GM18499 (cell line): ENCODE results near the gene RALGPS2.

Source experiments
- ATAC-seq: cut with Tn5 transposase; IDR thresholded peaks from one replicate; pipeline ENCODE4 v1.9.1; 2021; ENCODE audit warnings: moderate number of reproducible peaks; ENCODE audit not compliant: insufficient read depth, unreplicated experiment

Gene RALGPS2

GRCh38 chr1:178959543-178960460, 234.8 kb downstream of the RALGPS2 start:
- ATAC-seq, result no peak

DNA sequence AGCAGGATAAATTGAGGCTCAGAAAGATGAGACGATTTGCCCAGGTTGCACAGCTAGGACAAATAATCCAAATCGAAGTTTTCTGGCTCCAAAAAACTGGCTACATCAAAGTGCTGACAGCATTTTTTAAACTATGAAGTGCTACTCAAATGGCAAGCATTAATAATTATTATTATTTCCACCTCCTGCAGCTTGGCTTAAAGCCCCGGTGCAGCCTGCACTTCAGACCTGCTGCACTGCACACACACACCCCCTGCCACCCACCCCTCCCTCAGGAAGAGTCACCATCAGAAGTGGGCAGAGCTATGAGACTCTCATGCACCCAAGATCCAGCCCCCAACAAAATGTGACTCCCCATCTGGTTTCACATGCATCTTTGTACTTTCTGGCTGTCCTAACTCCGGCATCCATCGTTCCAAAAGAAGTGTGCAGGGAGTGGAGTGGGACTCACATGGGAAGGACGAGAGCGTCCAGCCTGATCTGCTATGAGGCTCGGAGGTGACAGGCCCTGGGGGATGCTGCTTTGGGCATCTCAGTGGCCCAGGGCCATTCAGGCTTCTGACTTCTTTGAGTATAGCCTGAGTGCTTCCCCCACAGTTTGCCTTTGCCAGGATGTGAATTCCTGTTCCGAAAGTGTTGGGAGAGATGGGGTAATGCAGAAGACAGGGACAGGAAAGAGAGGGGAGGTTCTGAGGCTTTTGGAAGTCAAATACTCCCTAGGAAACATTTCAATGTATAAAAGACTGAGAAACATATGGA, 235.6 kb downstream of the RALGPS2 start:
- ATAC-seq, result no peak

DNA sequence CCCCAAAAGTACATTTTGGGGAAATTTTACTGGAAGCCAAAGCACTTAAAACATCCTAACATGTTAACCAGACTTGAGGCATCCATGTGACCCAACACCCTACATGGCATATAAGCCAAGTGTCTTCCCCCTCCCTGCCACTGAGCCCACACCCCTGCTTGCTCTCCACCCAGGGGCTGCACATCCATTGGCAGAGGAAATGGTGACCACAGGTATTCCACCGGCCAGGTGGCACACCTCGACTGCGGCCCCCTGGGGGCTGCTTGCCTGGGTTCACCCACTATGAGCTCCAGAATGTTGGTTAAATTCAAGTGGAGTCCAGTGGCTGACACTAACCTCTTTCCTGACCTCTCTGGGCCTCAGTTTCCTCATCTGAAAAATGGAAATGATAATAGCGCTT, 236.3 kb downstream of the RALGPS2 start:
- no peak for ATAC-seq

GRCh38 chr1:178961868-178962267, 236.8 kb downstream of the RALGPS2 start:
- ATAC-seq, result no peak

DNA sequence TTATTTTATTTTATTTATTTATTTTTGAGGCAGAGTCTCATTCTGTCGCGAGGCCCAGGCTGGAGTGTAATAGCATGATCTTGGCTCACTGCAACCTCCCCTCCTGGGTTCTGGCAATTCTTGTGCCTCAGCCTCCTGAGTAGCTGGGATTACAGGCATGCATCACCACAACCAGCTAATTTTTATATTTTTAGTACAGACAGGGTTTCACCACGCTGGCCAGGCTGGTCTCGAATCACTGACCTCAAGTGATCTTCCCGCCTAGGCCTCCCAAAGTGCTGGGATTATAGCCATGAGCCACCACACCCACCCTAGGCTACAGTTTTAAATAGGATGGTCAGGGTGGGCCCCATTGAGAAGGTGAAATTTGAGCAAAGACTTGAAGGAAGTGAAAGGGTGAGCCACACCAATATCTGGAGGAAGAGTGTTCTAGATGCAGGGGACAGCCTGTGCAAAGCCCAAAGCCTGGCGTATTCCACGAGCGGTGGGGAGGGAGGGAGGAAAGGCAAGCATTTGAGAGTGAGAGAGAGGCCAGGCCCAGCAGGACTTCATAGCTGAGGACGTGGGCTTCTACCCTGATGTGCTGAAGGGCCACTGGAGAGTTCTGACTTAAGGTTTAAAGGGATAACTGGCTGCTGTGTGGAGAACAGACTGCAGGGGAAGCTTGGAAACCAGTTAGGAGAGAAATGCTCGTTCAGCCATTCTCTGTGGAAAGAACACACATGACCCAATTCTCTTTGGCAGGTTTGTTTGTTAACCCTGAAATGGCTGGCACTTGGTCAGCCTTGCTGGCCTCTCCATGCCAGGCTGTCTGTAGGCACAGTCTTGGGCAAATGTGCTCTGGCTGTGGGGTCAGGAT, 238.0 kb downstream of the RALGPS2 start:
- no peak for ATAC-seq

DNA sequence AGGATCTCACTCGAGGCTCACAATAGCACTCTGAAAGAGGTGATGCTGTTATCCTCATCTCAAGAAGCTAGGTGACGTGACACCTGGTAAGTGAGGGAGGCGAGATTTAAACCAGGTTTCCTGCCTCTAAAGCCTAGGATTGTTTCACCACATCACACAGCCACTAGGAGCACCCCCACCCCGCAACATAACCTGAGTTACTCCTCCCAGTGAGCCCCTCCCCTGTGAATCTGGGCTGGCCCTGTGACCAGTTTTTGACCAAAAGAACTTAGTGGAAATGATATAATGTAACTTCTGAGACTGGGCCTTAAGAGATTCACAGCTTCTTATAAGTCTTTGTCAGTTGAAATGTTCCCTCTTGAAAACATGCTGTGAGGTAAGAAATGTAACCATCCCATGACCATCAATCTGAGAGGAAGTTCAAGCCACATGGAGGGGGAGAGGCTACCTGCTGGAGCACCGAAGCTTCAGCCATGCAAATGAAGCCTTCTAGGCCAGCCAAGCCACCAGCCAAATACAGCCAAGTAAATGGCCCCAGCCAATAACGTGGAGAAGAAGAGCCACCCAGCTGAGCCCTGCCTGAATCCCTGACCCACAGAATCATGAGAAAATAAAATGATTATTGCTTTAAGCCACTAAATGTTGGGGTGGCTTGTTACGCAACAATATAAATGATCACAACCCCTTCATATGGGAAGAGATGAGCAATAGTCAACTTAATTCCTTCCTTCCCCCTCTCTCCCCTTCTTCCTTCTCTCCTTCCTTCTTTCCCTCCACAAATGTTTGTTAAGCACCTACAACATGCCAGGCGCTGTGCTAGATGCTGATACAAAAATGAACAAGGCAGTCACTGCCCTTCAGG, 239.7 kb downstream of the RALGPS2 start:
- no peak for ATAC-seq

DNA sequence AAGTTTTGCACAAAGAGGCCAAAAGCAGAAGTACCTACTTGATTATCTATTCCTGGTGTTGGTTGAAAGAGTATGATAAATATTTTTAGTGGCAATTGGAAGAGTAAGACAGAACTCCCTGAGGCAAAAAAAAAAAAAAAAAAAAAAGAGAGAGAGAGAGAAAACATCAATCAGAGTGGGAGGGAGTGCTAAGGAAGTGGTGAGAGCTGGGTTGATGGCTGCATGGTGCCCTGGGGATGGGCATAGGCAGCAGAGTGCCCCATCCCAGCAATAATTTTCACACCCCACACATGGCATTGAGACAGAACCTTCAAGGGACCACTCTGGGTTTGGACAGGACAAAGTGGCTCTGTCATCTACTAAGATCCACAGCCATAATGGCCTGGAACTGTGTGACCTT, 241.3 kb downstream of the RALGPS2 start:
- no peak for ATAC-seq

DNA sequence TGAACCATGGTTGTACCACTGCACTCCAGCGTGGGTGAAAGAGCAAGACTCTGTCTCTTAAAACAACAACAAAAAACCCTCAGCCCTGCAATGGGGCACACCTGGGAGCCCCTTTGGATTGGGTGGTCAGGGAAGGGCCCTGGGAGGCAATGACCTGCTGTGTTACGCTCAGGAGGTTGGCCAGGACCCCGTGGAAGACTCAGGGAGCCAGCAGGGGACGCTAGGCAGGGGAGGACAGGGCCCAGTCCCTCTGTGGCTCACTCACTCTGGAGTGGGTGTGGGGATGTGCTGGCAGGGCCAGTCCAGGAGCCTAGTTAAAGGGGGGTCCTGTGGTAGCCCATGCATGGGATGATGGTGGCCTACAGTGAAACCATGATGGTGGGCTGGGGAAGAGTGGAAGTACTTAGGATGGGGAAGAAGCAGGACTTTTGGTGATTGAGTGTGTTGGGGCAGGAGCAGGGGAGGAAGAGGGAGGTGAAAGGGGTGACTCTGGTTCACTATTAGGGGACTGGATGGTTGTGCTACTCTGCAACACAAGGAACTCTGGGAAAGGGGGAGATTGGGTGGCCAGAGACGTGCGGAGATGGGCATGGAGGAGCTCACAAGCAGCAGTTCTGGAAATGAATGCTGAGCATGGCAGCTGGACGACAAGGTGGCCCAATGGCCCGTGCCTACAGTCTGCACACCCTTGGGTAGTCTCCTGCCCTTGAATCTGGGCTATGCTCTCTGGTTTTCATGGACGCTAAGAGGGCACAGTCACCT, 244.4 kb downstream of the RALGPS2 start:
- no peak for ATAC-seq

- no peak for ATAC-seq
These were observed 245.1 kb downstream of the RALGPS2 start for GRCh38 chr1:178970184-178970583.
